Stimulated activated memory B cell treated with anti-CD40 and anti-IgM and Interleukin-4, amounts not matched to agents 10 μg/mL and 1 μg/mL and 100 μg/mL, for 72 hours (primary cell): ENCODE results near the gene SH3BP2.

Experiments
- ATAC-seq: fragments of 150-1000 bp; cut with Tn5 transposase; 2 replicates; pipeline ENCODE4 v1.10.0; 2021
- H3K27ac Mint-ChIP-seq: one replicate; pipeline ENCODE4 v1.8.0; 2022; ENCODE audit warnings: mild to moderate bottlenecking, mixed read lengths
- H3K27me3 Mint-ChIP-seq: one replicate; pipeline ENCODE4 v1.8.0; 2022; ENCODE audit warnings: mixed read lengths
- H3K36me3 Mint-ChIP-seq: one replicate; pipeline ENCODE4 v1.8.0; 2022; ENCODE audit warnings: mixed read lengths
- H3K4me1 Mint-ChIP-seq: one replicate; pipeline ENCODE4 v1.8.0; 2022; ENCODE audit warnings: mixed read lengths
- H3K4me3 Mint-ChIP-seq: one replicate; pipeline ENCODE4 v1.8.0; 2022; ENCODE audit warnings: mild to moderate bottlenecking, moderate library complexity, mixed read lengths
- H3K9me3 Mint-ChIP-seq: one replicate; pipeline ENCODE4 v1.8.0; 2022; ENCODE audit warnings: mixed read lengths

The SH3BP2 gene

DNA sequence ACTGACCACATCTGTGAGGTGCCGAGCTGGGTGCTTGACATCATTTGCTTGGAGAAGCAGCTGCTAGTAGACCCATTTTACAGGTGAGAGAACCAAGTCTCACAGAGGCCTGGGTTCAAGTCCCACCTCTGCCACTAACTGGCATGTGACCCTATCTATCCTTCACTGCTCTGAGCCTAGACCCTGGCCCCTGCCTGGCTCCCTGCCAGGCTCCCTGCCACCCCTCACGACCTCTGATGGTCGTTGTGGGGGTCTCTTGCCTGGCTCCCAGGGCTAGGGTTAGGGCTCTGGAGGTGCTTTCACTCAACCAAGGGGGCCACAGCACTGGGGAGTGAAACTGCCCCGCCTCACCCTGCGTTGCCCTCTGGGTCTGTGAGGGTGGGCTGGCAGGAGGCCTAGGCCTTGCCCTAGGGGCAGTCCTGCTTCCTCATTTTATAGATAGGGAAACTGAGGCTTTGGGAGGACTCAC lies 43.5 kb downstream of the SH3BP2 start:
- H3K4me1 Mint-ChIP-seq, result peaks cover 78% of the 10 kb centered on the region

DNA sequence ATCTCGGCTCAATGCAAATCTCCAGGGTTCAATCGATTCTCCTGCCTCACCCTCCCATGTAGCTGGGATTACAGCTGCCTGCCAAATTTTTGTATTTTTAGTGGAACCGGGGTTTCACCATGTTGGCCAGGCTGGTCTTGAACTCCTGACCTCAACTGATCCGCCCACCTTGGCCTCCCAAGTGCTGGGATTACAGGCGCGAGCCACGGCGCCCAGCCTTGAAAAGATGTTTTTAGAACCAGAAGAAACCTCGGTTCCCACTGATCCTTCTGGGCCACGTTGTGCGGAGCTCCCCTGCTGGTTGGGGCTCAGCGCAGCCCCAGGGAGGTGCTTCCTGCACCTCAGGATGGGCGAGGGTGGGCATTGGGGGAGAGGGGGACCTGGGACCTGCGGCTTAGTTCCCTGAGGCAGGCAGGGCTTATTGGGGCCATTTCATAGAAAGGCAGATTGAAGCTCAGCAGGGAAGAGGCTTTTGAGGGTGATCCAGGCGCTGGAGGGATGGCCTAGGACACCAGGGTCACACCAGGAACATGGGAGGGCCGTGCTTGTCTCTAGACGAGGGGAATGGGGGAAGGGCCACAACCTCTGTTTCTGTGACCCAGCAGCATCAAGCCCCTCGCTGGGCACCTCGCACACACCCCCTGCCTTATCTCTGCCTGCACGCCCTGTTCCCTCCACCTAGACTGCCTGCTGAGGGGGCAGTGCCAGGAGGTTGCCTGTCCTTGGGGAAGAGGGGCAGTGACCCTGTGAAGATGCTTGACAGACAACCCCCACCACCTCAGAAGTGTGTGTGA lies 44.4 kb downstream of the SH3BP2 start:
- Mint-ChIP-seq H3K36me3 (peaks cover 16% of the 10 kb centered on the region), H3K9me3 (peaks cover 3% of the 10 kb centered on the region), H3K4me1 (peaks cover 72% of the 10 kb centered on the region), H3K27me3 (no peaks in the 10 kb centered on the region), H3K27ac (peak overlapping the region; percentile 58), H3K4me3 (no peak overlapping the region)
- ATAC-seq, result no peak

More for the DNA sequence above, 43.5 kb downstream of the SH3BP2 start:
- Mint-ChIP-seq H3K27ac (no peak overlapping the region), H3K27me3 (no peaks in the 10 kb centered on the region), H3K4me3 (peak overlapping the region; percentile 18), H3K36me3 (peaks cover 23% of the 10 kb centered on the region), H3K9me3 (peaks cover 3% of the 10 kb centered on the region)
- ATAC-seq, result no peak

DNA sequence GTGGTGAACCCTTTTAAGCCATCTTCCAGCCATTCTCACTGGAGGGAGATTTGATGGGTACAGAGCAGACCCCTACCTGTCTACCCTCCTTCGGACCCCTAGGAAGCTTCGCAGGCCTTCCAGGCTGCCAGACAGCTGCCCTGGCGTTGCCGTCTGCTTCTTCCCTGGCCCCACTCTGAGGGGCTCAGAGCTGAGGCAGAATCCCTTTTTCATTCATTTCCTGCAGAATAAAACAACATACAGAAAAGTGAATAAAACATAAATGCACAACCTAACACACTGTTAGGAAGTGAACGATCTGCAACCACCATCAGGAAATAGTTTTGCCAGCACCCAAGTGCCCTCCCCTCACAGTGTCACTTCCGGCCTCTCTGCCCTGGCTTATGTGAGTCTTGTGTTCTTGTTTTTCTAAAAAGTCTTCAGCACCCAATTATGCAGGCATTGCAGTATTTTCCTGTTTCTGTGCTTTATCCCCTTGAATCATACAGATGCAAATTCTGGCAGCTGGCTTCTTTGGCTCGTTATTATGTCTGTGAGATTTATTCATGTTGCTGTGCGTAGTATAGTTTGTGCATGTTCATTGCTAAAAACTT lies 45.1 kb downstream of the SH3BP2 start:
- Mint-ChIP-seq H3K4me1 (peaks cover 72% of the 10 kb centered on the region), H3K27me3 (no peaks in the 10 kb centered on the region), H3K36me3 (peaks cover 9% of the 10 kb centered on the region), H3K27ac (peak overlapping the region; percentile 58), H3K9me3 (peaks cover 3% of the 10 kb centered on the region), H3K4me3 (peak overlapping the region; percentile 30)
- peak; percentile 72 for ATAC-seq

DNA sequence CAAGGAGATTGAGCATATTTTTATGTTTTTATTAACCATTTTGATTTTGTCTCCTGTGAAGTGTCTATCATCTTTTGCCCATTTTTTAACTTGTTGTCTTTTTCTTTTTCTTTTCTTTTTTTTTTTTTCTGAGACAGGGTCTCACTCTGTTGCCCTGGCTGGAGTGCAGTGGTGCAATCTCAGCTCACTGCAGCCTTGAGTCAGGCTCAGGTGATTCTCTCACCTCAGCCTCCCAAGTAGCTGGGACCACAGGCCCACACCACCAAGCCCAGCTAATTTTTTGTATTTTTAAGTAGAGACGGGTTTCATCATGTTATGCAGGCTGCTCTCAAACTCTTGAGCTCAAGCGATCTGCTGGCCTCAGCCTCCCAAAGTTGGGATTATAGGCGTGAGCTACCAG lies 46.2 kb downstream of the SH3BP2 start:
- H3K27me3 Mint-ChIP-seq, result no peaks in the 10 kb centered on the region
- peaks cover 68% of the 10 kb centered on the region for H3K4me1 Mint-ChIP-seq
- no peak overlapping the region for H3K4me3 Mint-ChIP-seq
- no peak for ATAC-seq
- H3K27ac Mint-ChIP-seq, result no peak overlapping the region
- H3K36me3 Mint-ChIP-seq, result peaks cover 5% of the 10 kb centered on the region
- peaks cover 3% of the 10 kb centered on the region for H3K9me3 Mint-ChIP-seq

DNA sequence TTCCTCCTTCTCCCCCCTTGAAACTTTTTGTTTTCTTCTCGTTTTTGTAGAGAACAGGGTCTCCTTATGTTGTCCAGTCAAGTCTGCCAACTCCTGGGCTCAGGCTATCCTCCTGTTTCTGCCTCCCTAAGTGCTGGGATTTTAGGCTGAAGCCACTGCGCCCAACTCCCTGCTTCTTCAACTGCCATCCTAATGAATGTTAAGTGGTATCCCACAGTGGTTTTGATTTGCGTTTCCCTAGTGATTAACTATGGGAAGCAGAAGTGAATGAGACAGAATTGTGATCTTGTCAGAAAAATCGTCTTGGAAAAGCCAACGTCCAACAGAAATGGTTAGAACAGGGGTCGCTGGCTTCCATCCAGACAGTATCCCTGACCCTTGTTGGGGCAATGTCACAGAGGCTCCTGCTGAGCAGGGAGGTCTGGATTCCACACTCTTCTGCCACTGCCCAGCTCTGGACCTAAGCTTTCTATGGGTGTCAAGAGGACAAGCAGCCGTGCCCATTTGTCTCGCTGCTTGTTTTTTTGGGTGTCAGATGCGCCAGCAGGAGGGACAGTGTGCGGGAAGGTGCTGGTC lies 49.9 kb downstream of the SH3BP2 start:
- Mint-ChIP-seq H3K36me3 (peaks cover 5% of the 10 kb centered on the region), H3K4me3 (peak overlapping the region; percentile 88), H3K27ac (peak overlapping the region; percentile 84), H3K9me3 (peaks cover 3% of the 10 kb centered on the region), H3K4me1 (peaks cover 65% of the 10 kb centered on the region), H3K27me3 (no peaks in the 10 kb centered on the region)
- no peak for ATAC-seq

DNA sequence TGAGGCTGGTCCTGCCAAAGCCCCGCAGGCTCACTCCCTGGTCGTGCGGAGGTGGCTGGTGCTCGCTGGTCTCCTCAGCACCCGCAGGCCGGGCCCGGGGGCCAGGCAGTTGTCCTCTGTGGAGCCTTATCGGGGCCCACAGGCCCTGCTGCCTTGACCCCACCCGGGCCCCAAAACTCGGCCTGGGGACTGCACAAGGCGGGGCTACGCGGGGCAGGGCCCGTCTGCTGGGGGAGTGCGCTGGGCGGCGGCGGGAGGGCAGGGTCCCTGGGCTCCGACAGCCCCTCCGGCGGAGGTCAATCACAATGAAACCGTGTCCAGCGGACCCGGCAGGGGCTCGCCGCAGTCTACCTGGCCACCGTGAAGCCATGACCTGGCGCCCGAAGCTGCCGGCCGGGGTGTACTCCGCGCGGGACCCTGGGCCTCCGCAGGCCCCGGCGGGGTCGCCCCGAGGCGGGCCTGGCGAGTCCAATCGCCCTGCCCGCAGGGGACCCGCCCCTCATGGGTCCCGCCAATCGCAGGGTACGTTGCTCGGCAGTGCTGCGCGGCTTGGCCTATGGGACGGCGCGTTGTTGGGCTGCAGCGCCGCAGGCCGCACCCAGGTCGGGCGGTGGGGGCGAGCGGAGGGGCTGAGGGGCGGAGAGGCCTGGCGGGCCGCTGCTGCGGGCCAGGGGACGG lies 50.5 kb downstream of the SH3BP2 start, which contains the start of gene ADD1:
TSS of gene ADD1 (plus strand) at position 582 of the 678 bp plus-strand sequence. CDS start 32,072 bp downstream, outside the sequence.
- ATAC-seq, result peak; percentile 97
- Mint-ChIP-seq H3K4me3 (peak within 1 kb of the TSS; percentile 90), H3K27ac (peak within 1 kb of the TSS; percentile 84), H3K27me3 (no peaks in the 10 kb centered on the region), H3K36me3 (peaks cover 5% of the 10 kb centered on the region), H3K4me1 (peaks cover 65% of the 10 kb centered on the region), H3K9me3 (peaks cover 3% of the 10 kb centered on the region)

DNA sequence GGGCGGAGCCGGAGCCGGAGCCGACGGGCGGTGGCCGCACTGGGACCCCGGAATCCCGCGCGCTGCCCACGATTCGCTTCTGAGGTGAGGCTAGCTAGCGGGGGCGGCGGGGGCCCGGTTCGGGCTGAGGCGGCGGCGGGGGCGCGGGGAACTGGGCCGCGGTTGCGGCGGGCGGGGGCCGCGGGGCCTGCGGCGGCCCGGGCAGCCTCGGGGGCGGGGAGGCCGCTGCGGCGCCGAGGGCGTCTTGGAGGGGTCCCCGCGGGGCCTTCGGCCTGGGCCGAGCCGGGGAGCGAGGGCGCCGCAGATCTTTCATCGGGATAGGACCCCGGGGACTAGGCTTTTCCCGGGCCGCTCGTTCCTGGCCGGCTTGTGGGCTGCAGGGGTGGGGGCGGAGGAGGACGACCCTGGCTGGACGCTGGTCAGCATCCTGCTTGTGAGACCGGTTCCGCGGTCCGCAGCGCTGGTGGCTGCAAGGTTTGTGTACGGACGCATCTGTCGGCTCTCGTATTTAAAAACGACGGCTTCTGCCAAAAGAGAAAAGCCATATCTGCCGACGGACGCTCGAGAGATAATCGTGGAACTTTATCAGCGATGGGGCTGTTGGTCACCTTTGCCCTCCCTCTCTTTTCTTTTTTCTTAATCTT lies 51.2 kb downstream of the SH3BP2 start:
- peaks cover 5% of the 10 kb centered on the region for H3K36me3 Mint-ChIP-seq
- H3K9me3 Mint-ChIP-seq, result peaks cover 3% of the 10 kb centered on the region
- H3K4me3 Mint-ChIP-seq, result peak overlapping the region; percentile 90
- peak; percentile 59 for ATAC-seq
- H3K27ac Mint-ChIP-seq, result peak overlapping the region; percentile 84
- H3K4me1 Mint-ChIP-seq, result peaks cover 65% of the 10 kb centered on the region
- H3K27me3 Mint-ChIP-seq, result no peaks in the 10 kb centered on the region

DNA sequence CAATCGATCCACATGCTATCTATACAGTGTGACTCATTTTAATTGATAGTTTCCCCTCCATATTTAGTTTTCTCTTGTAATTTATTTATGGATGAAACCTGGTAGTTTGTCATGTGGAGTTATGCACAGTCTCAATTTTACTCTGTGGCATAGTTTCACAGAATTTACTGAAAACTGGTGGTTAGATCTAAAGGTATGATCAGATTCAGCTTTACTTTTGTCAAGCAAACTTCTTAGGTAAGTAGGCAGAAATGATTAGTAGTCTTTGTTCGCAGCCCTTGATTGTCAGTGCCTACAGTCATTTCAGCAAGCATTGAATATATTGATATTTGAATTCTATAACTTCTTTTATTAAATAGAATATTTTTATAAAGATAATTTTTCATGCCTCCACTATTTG lies 53.3 kb downstream of the SH3BP2 start:
- Mint-ChIP-seq H3K9me3 (no peaks in the 10 kb centered on the region), H3K4me1 (peaks cover 79% of the 10 kb centered on the region), H3K4me3 (peak overlapping the region; percentile 90), H3K27ac (peak overlapping the region; percentile 84), H3K36me3 (peaks cover 1% of the 10 kb centered on the region), H3K27me3 (no peaks in the 10 kb centered on the region)
- ATAC-seq, result no peak

DNA sequence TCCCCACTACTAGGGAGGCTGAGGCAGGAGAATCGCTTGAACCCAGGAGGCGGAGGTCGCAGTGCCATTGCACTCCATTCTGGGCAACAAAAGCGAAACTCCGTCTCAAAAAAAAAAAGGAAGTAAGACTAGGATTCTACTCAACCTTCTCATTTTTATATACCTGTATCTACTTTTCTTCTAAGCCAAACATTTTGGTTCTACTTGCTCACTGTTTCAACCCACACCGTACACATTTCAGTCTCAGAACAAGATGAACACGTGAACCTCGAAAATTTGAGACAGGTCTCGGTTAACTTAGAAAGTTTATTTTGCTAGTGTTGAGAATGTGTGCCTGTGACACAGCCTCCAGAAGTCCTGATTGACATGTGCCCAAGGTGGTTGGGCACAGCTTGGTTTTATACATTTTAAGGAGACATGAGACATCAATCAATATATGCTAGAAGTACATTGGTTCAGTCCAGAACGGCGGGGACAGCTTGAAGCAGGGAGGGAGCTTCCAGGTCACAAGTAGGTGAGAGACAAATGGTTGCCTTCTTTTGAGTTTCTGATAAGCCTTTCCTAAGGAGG lies 54.5 kb downstream of the SH3BP2 start:
- Mint-ChIP-seq H3K4me3 (peak overlapping the region; percentile 15), H3K4me1 (peaks cover 88% of the 10 kb centered on the region), H3K27me3 (no peaks in the 10 kb centered on the region), H3K9me3 (no peaks in the 10 kb centered on the region), H3K27ac (peak overlapping the region; percentile 35), H3K36me3 (no peaks in the 10 kb centered on the region)
- no peak for ATAC-seq

DNA sequence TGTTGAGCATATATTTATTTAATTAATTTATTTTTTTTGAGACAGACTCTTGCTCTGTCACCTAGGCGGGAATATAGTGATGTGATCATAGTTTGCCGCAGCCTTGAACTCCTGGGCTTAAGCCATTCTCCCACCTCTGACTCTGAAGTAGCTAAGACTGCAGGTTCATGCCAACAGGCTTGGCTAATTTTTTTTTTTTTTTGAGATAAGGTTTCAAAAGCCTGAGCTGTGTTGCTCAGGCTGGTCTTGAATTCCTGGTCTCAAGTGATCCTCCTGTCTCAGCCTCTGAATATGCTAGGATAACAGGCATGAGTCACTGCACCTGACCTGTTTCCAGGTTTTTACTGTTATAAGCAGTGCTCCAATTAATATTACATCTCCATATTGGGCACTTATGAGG lies 55.6 kb downstream of the SH3BP2 start:
- Mint-ChIP-seq H3K9me3 (no peaks in the 10 kb centered on the region), H3K4me3 (no peak overlapping the region), H3K27ac (no peak overlapping the region), H3K36me3 (no peaks in the 10 kb centered on the region), H3K27me3 (no peaks in the 10 kb centered on the region), H3K4me1 (peaks cover 86% of the 10 kb centered on the region)
- ATAC-seq, result no peak

DNA sequence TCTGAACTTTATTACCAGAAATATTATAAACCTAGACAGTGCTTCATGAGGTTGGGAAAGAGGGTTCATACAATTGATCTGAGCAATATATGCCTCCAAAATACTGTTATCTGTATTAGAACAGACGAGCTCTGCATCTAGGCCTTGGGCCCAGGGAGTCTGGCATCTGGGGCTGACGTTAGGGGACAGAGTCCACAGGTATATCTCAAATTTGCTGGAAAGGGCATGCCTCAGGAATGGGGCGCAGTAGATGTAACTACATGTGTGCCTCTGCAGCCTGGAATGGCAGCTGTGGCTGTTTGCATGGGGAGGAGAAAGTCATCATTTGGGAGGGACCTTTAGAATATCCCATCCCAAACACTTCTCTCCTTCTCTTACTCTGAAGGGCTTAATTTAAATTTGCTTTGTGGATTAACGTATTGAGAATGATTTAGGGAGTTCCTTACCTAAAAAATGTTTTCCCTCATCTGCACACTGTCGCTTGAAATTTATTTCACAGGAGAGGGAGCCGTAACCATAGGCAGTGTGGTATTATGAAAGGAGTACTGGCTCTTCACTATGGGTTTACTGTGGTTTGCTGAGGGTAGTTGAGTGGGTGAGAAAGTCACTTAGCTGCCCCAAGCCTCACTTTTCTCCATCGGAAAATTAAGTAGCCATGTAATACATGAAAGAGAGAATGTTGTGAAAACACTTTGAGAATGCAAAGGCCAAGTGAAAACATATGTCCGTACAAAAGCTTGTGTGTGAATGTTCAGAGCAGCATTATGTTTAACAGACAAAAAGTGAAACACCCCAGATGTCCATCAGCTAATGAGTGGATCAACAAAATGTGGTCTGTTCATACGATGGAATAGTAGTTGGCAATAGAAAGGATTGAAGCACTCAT lies 56.6 kb downstream of the SH3BP2 start:
- ATAC-seq, result no peak
- peaks cover 94% of the 10 kb centered on the region for H3K4me1 Mint-ChIP-seq
- H3K36me3 Mint-ChIP-seq, result peaks cover 11% of the 10 kb centered on the region
- H3K27me3 Mint-ChIP-seq, result no peaks in the 10 kb centered on the region
- no peaks in the 10 kb centered on the region for H3K9me3 Mint-ChIP-seq
- H3K4me3 Mint-ChIP-seq, result no peak overlapping the region
- H3K27ac Mint-ChIP-seq, result peak overlapping the region; percentile 81

DNA sequence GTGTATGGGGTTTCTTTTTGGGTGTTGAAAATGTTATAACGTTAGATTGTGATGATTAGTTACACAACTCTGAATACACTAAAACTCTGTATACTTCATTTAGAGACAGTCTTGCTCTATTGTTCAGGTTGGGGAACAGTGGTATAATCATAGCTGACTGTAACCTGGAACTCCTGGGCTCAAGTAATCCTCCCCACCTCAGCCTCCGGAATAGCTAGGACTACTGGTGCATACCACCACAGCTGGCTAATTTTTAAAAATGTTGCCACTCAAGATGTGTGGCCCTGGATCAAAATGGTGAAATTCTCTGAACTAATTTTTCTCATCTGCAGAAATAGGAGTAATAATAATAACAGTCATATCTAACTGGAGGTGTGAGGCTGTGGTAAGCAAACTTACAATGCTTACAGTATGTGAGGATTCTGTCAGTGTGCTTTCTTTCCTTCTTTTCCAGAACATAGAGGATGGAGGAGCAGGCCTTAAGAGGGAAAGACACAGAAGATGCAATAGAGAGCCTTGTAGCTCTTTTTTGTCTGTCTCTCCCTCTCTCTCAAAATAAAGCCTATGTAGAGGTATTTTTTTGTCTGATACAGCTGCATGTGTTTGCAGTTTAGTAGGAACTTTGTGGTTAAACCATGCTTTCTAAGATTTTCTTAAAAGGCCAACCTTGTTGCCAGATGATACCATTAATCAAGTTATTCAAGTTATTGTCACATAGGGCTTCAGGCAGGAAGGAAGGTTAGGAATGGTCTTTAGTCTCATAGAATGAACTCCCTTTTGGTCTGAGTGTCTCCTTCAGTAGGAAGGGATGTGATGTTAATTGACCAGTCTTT lies 58.3 kb downstream of the SH3BP2 start:
- ATAC-seq, result peak; percentile 62

DNA sequence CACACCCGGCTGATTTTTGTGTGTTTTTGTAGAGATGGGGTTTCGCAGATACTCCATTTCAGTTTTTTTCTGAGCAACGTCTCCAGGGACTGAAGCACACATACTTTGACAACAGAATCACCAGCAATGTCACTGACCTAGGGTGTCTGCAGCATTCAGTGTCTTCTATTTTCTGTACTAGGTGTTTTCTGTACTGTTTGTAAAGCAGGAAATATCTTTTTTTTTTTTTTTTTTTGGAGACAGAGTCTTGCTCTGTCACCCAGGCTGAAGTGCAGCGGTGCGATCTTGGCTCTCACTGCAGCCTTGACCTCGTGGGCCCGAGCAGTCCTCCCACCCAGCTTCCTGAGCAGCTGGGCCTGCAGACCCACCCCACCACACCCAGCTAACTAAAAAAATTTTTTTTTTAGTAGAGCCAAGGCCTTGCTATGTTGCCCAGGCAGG lies 59.6 kb downstream of the SH3BP2 start:
- Mint-ChIP-seq H3K4me3 (peak overlapping the region; percentile 68), H3K9me3 (no peaks in the 10 kb centered on the region), H3K27me3 (no peaks in the 10 kb centered on the region), H3K27ac (peak overlapping the region; percentile 81), H3K36me3 (peaks cover 22% of the 10 kb centered on the region), H3K4me1 (peaks cover 90% of the 10 kb centered on the region)
- ATAC-seq, result peak; percentile 93

More for the DNA sequence above, 58.3 kb downstream of the SH3BP2 start:
- H3K36me3 Mint-ChIP-seq, result peaks cover 22% of the 10 kb centered on the region
- H3K27me3 Mint-ChIP-seq, result no peaks in the 10 kb centered on the region
- H3K9me3 Mint-ChIP-seq, result no peaks in the 10 kb centered on the region
- peak overlapping the region; percentile 68 for H3K4me3 Mint-ChIP-seq
- H3K4me1 Mint-ChIP-seq, result peaks cover 94% of the 10 kb centered on the region
- H3K27ac Mint-ChIP-seq, result peak overlapping the region; percentile 81
